MM.1S (cell line): ENCODE data around the gene KRT38.

Source experiments
- DNase-seq: peaks from one replicate; pipeline ENCODE4 v3.0.0-alpha.2; 2015
- H2AFZ ChIP-seq: fragments of 300-600 bp; sonication (generic); 2 replicates; pipeline ENCODE4 v1.6.0; 2016; ENCODE audit warnings: antibody characterized with exemption, low read length
- H3F3A ChIP-seq: fragments of 300-600 bp; sonication (generic); 2 replicates; pipeline ENCODE4 v1.6.1; 2016; ENCODE audit warnings: mild to moderate bottlenecking, antibody characterized with exemption, low read length, moderate library complexity, mixed read lengths; ENCODE audit not compliant: insufficient read depth
- H3K27ac ChIP-seq: fragments of 300-600 bp; sonication (generic); 2 replicates; pipeline ENCODE4 v1.5.1; 2016; ENCODE audit warnings: mild to moderate bottlenecking, low read length
- H3K27me3 ChIP-seq: fragments of 300-600 bp; sonication (generic); replicated peaks from 2 replicates; pipeline ENCODE4 v1.6.0; 2016; ENCODE audit warnings: low read length; ENCODE audit not compliant: insufficient read depth
- H3K36me3 ChIP-seq: fragments of 300-600 bp; sonication (generic); replicated peaks from 2 replicates; pipeline ENCODE4 v1.6.1; 2016; ENCODE audit warnings: mild to moderate bottlenecking, low read length, mixed read lengths; ENCODE audit not compliant: insufficient read depth
- H3K4me1 ChIP-seq: fragments of 300-600 bp; sonication (generic); 2 replicates; pipeline ENCODE4 v1.6.1; 2016; ENCODE audit warnings: low read length, mixed read lengths
- H3K4me2 ChIP-seq: fragments of 300-600 bp; sonication (generic); 2 replicates; pipeline ENCODE4 v1.6.0; 2016; ENCODE audit warnings: low read depth, low read length
- H3K4me3 ChIP-seq: fragments of 300-600 bp; sonication (generic); 2 replicates; pipeline ENCODE4 v1.5.1; 2016; ENCODE audit warnings: low read length, mixed read lengths
- H3K79me2 ChIP-seq: fragments of 300-600 bp; sonication (generic); 2 replicates; pipeline ENCODE4 v1.6.1; 2016; ENCODE audit warnings: mixed run types, low read length, mixed read lengths
- H3K9ac ChIP-seq: fragments of 300-600 bp; sonication (generic); 2 replicates; pipeline ENCODE4 v1.6.1; 2016; ENCODE audit warnings: low read length, mixed read lengths
- H3K9me2 ChIP-seq: fragments of 300-600 bp; sonication (generic); replicated peaks from 2 replicates; pipeline ENCODE4 v1.6.1; 2016; ENCODE audit warnings: mild to moderate bottlenecking, low read length, mixed read lengths; ENCODE audit not compliant: insufficient read depth
- H3K9me3 ChIP-seq: fragments of 300-600 bp; sonication (generic); replicated peaks from 2 replicates; pipeline ENCODE4 v1.6.1; 2016; ENCODE audit warnings: mild to moderate bottlenecking, low read length, mixed read lengths; ENCODE audit not compliant: insufficient read depth
- H4K20me1 ChIP-seq: fragments of 300-600 bp; sonication (generic); 2 replicates; pipeline ENCODE4 v1.6.1; 2016; ENCODE audit warnings: mild to moderate bottlenecking, low read length, moderate library complexity, mixed read lengths; ENCODE audit not compliant: insufficient read depth
- CTCF ChIP-seq: fragments of 300-600 bp; sonication (generic); IDR thresholded peaks from 2 replicates; pipeline ENCODE4 v1.5.1; 2016; ENCODE audit warnings: antibody characterized with exemption, low read length, mixed read lengths
- EZH2 ChIP-seq: fragments of 300-600 bp; sonication (generic); optimal IDR thresholded peaks from 2 replicates; pipeline ENCODE3; 2017; ENCODE audit warnings: low read depth, mild to moderate bottlenecking, antibody characterized with exemption, low read length, mixed read lengths
- EZH2phosphoT487 ChIP-seq: fragments of 300-600 bp; sonication (generic); IDR thresholded peaks from 2 replicates; pipeline ENCODE4 v1.6.1; 2018; ENCODE audit warnings: antibody characterized with exemption, low read length

Gene KRT38

DNA sequence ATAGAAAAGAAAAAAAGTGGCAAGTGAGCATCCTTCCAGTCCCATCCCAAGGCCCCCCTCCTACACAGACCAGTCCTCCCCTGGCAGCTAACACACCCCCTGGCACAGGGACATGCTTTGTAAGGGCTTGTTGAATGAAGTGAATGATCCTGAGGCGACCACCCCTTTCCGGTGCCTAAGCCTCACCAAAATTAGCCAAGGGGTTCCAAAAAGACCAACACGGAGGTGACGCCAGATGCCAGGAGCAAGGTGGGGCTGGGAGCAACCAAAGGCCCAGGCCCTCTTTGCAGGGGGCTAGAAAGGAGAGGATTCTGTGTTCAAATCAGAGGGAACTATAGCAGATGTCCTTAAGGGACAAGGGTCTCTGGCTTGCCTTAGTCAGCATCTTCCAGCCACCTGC lies 34.6 kb upstream of the KRT38 start:
- Histone ChIP-seq H3K36me3 (no peaks in the 10 kb centered on the region), H3K4me3 (no peak overlapping the region), H3K9me3 (no peaks in the 10 kb centered on the region), H2AFZ (no peak overlapping the region), H3K27me3 (no peaks in the 10 kb centered on the region), H3K4me1 (no peaks in the 10 kb centered on the region), H3K9me2 (no peaks in the 10 kb centered on the region), H3K4me2 (no peak overlapping the region), H3K79me2 (no peaks in the 10 kb centered on the region), H3K27ac (no peak overlapping the region), H3K9ac (no peak overlapping the region), H4K20me1 (no peaks in the 10 kb centered on the region), H3F3A (no peaks in the 10 kb centered on the region)
- DNase-seq = no peak
- TF ChIP-seq EZH2 (no peak), CTCF (no peak), EZH2phosphoT487 (no peak)

DNA sequence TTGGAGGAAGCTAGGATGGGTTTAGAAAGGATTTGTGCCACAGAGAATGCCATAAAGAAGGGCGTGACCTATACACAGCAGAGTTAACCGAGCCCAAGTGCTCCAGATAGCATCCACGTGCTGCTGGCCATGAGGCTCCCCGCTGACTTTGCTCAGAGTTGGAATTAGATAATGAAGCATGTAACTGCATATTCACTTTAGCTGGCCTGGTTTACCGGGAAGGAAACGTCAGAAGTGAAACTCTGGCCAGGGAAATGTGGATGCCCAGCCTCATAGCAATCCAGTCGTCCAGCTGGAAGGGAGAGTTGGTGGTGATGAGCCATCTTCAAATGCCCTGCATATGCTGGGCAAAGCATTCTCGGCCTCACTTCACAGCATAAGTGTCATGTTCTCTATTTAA lies 34.1 kb upstream of the KRT38 start:
- H3K79me2 ChIP-seq = no peaks in the 10 kb centered on the region
- no peak overlapping the region for H3K4me2 ChIP-seq
- no peaks in the 10 kb centered on the region for H3F3A ChIP-seq
- no peak overlapping the region for H3K4me3 ChIP-seq
- TF ChIP-seq CTCF (no peak), EZH2 (no peak), EZH2phosphoT487 (no peak)
- no peaks in the 10 kb centered on the region for H3K27me3 ChIP-seq
- H3K36me3 ChIP-seq = no peaks in the 10 kb centered on the region
- H3K27ac ChIP-seq = no peak overlapping the region
- H3K9me2 ChIP-seq = no peaks in the 10 kb centered on the region
- no peaks in the 10 kb centered on the region for H3K9me3 ChIP-seq
- H2AFZ ChIP-seq = no peak overlapping the region
- no peaks in the 10 kb centered on the region for H3K4me1 ChIP-seq
- no peak overlapping the region for H3K9ac ChIP-seq
- H4K20me1 ChIP-seq = no peaks in the 10 kb centered on the region
- no peak for DNase-seq

GRCh38 chr17:41468346-41468745 lies 27.6 kb upstream of the KRT38 start:
- H2AFZ ChIP-seq = no peak overlapping the region
- no peak for DNase-seq
- H3F3A ChIP-seq = no peaks in the 10 kb centered on the region
- no peak overlapping the region for H3K9ac ChIP-seq
- no peaks in the 10 kb centered on the region for H3K79me2 ChIP-seq
- H3K4me1 ChIP-seq = no peaks in the 10 kb centered on the region
- no peaks in the 10 kb centered on the region for H4K20me1 ChIP-seq
- 0 out of 2 replicates have a peak, but pooled peaks cover 4% of the 10 kb centered on the region for H3K27me3 ChIP-seq
- H3K9me3 ChIP-seq = no peaks in the 10 kb centered on the region
- no peaks in the 10 kb centered on the region for H3K36me3 ChIP-seq
- no peak overlapping the region for H3K4me2 ChIP-seq
- no peak overlapping the region for H3K4me3 ChIP-seq
- H3K27ac ChIP-seq = no peak overlapping the region
- TF ChIP-seq EZH2phosphoT487 = no peak
- TF ChIP-seq CTCF = no peak
- no peak for TF ChIP-seq EZH2
- no peaks in the 10 kb centered on the region for H3K9me2 ChIP-seq
